GM19372 (cell line): ENCODE results near the gene PJA2.

ENCODE experiments used
- ATAC-seq: cut with Tn5 transposase; IDR thresholded peaks from one replicate; pipeline ENCODE4 v1.9.1; 2021; ENCODE audit warnings: mild to moderate bottlenecking, low read depth, moderate library complexity; ENCODE audit not compliant: unreplicated experiment

PJA2 gene

GRCh38 chr5:109351988-109352864 lies 57.5 kb downstream of the PJA2 start:
- no peak for ATAC-seq

GRCh38 chr5:109350537-109351270 lies 59.1 kb downstream of the PJA2 start:
- ATAC-seq, result no peak

- ATAC-seq, result no peak
These were observed 60.4 kb downstream of the PJA2 start for GRCh38 chr5:109349388-109349787.

DNA sequence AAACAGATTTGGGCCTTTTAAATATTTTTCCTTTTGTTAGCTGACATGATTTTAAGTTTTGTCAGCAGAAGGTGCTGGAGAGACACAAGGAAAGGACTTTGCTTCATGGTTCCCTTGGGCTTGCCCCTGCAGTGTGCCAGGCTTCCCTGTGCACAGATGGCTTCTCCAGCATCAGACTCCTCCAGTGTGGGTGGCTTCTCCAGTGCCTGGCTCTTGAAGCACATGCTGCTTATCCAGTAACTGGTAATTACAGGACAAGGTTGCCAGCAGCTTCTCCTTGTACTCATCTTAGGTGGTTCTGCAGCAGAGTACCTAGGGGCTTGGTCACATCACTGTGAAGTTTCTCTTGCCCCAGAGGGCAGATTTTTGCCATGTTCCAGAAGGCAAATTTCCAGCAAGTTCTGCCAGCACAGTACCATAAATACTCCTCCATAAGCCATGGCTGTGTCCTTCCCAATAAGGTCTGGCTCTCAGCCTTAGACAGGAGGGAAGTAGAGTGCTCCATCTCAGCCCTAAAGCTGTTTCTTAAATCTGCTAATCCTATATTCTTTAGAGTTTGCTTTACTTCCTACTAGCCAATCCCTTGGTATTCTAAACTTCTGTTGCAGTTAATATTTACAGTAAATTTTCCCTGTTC lies 62.4 kb downstream of the PJA2 start:
- ATAC-seq, result no peak

DNA sequence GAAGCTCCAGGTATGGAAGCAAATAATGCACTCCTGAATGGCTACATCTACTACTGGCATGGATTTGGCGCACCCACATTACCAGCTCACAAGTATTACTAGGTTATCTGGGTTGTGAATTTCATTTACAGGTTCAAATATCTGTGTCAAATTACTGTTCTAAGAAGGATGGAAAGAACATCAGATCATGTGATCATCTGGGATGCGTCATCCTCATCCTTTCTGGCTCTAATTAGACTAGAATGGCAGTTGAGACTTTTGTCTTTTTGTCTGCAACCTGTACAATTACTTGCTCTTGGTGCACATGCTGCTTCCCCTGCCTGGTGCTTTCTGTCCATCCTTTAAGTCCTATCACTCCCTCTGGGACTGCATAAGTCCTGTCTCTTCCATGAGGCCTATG lies 64.1 kb downstream of the PJA2 start:
- ATAC-seq, result no peak

DNA sequence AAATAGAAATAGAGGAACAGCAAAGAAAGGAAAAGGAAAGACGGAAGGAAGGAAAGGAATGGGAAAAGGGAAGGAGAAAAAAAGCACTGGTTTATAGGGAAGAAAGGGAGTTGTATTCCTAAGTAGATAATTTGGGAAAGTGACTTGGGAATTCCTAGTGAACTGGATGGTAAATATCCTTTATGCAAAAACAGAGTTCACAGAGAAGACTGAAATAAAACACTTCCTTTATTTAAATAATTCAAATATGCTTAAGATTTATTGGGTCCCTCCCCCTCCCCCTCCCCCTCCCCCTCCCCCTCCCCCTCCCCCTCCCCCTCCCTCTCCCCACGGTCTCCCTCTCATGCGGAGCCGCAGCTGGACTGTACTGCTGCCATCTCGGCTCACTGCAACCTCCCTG lies 69.4 kb downstream of the PJA2 start:
- no peak for ATAC-seq

GRCh38 chr5:109335114-109335513 lies 74.7 kb downstream of the PJA2 start:
- no peak for ATAC-seq

DNA sequence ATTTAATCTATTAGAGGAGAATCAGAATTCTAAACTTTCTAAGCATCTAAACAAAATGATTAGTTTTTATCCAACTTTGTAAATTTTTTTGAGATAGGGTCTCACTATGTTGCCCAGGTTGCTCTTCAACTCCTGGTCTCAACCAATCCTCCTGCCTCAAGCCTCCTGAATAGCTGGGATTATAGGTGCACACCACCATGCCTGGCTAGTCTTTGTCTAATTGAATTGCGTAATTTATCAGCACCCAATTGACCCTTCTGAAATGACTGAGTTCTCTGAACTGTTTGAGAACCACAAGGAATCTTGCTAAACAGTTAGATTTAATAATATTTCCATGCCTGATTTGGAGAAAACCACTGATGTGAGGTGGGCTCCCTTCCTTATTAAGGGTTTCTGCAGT lies 75.7 kb downstream of the PJA2 start:
- no peak for ATAC-seq

GRCh38 chr5:109329333-109330237 lies 80.2 kb downstream of the PJA2 start:
- ATAC-seq, result no peak

GRCh38 chr5:109328626-109329025 lies 81.1 kb downstream of the PJA2 start:
- no peak for ATAC-seq

DNA sequence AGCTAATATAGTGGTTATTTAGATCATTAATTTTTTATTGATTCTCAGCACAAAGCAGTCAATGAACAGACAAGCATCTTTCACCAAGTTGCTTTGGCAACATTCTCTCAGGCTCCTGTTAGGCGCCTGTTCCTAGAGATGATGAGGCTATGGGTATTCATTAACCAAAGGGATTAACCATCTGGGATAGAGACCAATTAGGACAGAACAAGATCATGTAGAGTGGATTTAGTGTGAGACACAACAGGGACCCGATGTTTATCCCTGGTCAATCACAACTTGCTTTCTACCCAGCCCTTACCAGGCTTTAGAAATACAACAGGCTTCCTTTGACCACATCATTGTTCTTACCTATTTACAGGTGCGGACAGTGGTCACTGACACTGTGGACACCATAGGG lies 82.2 kb downstream of the PJA2 start:
- no peak for ATAC-seq

DNA sequence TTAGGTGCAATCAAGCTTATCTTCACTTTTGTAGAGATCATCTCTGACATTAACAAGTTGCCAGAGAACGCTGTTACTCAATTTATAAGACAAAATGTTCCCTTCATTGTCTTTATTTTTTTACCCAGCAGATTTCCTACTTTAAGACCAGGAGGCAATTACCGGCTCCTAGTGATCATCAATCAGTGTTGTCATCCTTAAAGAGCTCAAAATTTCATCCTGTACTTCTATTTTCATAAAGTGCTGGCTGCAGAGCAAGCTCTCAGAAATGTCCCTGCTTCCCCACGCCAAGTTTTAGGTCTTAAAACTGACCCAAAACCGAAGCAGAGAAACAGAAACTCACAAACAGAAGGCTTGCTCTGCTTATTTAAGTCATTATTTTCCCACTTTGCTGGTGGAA lies 82.9 kb downstream of the PJA2 start:
- no peak for ATAC-seq

GRCh38 chr5:109325456-109325855 lies 84.3 kb downstream of the PJA2 start:
- no peak for ATAC-seq

DNA sequence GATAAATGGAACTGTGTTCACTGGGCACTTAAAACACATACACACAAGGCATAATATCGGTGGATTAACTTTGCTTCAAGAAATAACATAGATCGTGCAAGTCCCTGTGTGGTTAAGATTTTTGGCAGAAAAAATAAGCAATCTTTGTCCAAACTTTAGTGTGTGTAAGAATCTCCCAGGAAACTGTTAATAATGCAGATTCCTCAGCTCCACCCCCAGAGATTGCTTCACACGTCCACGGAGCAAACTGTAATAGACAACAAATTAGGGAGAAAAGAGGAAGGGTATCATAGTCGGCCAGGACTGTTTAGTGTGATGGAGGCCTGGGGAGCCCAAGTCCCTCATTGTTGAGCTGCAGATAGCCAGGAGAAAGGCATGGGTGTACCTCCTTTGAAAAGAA lies 84.8 kb downstream of the PJA2 start:
- ATAC-seq, result no peak

DNA sequence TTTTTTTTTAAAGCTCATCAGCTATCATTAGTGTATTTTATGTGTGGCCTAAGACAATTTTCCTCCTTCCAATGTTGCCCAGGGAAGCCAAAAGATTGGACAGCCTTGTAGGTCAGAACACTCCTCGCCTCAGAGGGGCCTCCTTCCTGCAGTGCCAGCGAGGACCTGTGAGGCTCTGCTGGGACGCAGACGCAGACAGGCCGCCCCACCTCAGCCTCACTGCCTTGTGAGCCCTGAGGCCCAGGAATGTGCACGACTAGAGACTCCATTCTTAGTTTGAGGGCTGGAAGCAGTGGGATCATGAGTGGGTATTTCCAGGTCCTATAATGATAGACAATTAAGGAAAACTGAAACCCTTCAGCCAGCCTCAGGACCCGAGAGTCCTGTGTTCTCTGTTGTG lies 85.4 kb downstream of the PJA2 start:
- ATAC-seq, result no peak

GRCh38 chr5:109322694-109323093 lies 87.1 kb downstream of the PJA2 start:
- no peak for ATAC-seq

DNA sequence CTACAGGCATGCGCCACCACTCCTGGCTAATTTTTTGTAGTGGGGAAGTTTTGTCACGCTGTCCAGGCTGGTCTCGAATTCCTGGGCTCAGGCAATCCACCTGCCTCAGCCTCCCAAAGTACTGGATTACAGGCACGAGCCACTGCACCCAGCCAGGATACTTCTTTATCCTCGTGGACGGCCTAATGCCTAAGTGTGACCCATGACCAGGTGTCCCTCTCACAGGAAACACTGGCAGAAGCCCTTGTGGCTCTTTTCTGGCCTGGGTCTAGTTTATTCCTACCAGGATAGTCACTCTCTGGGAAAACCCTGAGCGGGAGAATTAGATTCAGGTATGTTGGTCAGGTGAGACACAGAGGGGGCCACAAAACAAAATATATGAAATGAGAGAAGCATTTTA lies 90.4 kb downstream of the PJA2 start:
- no peak for ATAC-seq

DNA sequence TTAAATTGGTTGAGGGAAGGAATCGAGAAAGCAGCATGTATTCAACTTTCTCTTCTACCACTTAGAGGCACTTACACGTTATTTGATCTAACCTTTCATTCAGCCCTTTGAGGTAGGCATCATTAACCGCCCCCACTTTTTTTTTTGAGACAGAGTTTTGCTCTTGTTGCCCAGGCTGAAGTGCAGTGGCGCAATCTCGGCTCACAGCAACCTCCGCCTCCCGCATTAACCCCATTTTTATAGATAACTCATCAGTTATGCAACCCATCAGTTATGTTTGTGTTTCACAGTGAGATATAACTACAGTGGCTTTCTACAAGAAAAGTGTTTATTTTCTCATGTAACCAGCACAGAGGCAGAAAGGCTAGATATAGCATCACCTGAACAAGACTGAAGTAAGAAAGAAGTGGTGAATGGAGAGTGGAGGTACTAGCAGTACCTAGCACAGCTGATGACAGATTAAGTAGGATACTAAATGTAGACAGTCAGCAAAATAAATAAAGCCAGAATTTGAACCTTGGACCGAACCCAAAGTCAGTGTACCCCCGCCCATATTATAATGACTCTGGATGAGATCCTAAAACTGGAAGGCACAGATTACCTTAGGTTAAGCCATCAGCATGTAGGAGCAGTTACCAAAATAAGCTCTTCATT lies 91.2 kb downstream of the PJA2 start:
- ATAC-seq, result no peak

GRCh38 chr5:109316634-109317033 lies 93.1 kb downstream of the PJA2 start:
- no peak for ATAC-seq

- no peak for ATAC-seq
These were observed 94.5 kb downstream of the PJA2 start for GRCh38 chr5:109315245-109315644.
